ENCODE results near the gene NRF1.

Gene NRF1

DNA sequence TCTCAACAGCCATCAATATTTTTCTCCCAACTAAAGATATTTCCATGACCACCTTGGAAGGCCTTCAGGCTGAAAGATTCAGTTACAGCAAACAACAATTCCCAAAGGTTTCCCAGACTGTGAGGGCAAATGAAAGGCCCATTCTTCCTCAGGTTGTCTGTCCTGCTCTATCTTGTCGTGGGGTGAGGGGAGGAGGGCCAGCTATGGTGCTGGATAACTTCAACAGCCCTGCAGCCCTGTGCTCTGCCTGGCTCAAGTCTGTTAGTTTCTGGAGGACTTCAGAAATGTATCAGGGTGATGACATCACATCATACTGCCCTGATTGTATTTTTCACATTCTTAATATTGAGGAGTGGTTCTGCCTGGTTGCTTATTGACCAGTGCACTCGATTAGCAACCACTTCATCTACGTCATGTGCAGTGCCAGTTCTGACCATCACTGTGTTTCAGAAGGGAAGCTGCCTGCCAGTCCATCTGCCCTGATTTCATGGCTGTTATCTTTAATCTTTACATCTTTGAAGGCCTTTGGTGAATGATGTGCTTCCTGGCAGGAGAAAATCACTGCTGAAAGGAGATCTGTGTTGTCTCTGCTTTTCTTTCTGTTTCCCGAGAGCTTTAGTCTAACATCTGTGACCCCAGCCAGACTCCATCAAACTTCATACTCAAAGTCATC lies 135.5 kb downstream of the NRF1 start:
- in situ Hi-C loops (cut with HindIII; ENCODE audit: low pct_unique_long_range_greater_than_20kb, low sequenced_read_pairs), result no loop called here
- DNase-seq (ENCODE audit: low read depth in 1 of 2, low spot score in 1 of 2), result no peak
- TF ChIP-seq JUND (IDR thresholded peaks at IDR 0.05; ENCODE audit: low read depth), result no peak

DNA sequence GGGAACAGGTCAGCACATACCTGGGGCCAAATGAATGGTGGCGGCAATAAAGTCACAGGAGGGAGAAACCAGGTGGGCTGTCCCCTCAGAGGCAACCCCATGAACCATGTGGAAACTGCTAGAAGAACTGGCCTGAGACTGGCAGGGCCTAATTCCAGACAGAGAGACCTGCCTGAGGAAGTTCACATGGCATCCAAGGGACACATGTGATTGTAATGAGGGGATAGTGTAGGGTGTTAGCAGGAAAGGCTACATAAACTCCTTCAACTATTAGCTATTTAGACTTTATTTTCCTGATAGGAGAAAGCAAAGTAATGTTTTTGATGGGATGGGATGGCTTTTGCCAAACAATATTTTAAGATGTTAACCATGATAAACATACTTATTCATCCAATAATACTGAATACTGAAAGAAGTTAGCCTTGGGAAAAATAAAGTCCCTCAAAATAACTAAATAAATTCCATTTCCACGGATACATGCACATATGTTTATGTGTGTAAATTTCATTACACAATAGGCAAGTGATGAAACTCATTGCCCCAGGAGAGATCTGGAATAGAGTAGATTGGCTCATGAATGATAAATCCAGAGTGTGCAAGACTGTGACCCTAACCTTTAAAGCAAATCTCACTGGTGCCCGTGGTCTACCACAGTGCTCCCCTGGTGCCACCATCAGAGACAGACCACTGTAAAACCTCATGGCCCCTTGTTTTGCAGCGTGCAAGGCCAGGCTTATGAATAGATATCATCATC lies 137.0 kb downstream of the NRF1 start:
- no peak for TF ChIP-seq JUND (IDR thresholded peaks at IDR 0.05; ENCODE audit: low read depth)
- in situ Hi-C loops (cut with HindIII; ENCODE audit: low pct_unique_long_range_greater_than_20kb, low sequenced_read_pairs), result no loop called here
- no peak for DNase-seq (ENCODE audit: low read depth in 1 of 2, low spot score in 1 of 2)

DNA sequence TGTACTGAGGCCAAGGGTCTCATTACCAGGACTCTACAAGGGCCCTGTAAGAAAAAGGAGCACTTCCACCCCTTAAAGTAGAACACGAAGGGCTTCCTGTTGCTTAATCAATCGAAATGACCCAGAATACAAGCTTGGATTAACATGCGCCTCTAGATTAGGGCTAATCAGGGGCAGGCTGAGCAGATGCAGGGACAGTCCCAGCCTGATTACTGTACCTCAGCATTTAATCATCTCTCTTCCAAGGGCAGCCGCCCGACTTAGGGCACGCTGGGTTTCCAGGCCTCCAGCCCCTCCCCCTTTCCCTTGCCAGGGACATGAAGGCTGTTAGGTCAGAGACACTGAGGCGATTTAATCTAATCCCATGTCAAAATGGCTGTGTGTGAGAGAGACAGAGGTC lies 138.6 kb downstream of the NRF1 start:
- in situ Hi-C loops (cut with HindIII; ENCODE audit: low pct_unique_long_range_greater_than_20kb, low sequenced_read_pairs), result no loop called here
- TF ChIP-seq JUND (IDR thresholded peaks at IDR 0.05; ENCODE audit: low read depth), result no peak
- DNase-seq (ENCODE audit: low read depth in 1 of 2, low spot score in 1 of 2), result no peak

DNA sequence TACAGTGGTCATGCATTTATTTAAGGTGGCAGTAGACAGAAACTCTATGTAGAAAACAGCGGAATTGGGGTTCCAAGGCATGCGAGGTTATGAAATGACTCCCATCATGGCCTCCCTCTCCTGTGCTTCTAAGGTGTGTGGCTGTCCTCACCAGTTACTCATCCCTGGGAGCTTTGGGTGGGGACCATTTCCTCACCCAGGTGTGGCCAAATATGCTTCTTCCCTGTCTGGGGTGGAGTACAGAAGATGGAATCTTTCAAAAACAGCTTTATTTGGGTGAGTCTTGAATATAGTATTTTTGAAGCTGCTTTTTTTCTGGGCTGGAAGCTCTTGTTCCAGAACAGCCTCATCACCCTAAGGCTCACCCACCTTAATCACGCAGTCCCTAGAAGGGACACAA lies 139.0 kb downstream of the NRF1 start:
- TF ChIP-seq JUND (IDR thresholded peaks at IDR 0.05; ENCODE audit: low read depth), result no peak
- no peak for DNase-seq (ENCODE audit: low read depth in 1 of 2, low spot score in 1 of 2)
- in situ Hi-C loops (cut with HindIII; ENCODE audit: low pct_unique_long_range_greater_than_20kb, low sequenced_read_pairs), result no loop called here

DNA sequence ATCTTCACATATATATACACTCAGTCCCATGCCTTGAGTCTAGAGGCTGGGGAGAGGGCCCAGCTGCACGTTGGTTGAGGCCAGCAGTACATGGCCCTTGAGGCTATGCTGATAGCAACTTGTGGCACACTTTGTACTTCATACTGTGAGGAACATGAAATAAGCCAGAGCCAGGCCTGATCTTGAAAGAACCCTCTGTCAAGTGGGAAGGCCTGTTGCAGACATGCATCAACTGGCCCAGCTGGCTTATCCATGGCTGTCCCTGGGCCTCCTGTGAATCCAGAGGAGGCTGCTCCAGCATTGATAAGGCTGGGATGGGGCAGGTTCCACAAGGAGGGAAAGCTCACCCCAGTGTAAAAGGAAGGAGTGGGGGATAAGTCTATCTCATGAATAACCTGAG lies 140.4 kb downstream of the NRF1 start:
- no peak for TF ChIP-seq JUND (IDR thresholded peaks at IDR 0.05; ENCODE audit: low read depth)
- in situ Hi-C loops (cut with HindIII; ENCODE audit: low pct_unique_long_range_greater_than_20kb, low sequenced_read_pairs), result no loop called here

DNA sequence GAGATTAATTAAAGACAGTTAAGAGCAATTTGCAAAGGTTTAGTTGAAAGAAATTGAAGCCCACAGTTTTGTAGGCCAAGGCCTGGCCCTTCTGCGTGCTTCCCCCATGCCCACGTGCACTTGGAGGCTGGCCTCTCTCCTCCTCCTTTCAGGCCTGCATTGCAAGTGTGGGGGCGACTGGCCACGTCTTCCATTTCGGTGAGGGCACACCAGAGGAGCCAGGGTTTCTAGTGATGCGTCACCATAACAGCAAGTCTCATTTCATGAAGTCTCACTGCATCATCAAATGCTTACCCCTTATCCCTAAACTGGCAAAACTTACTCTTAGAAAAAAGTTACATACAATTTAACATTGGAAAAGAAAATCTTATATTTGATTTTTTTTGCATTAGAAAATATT lies 141.2 kb downstream of the NRF1 start:
- DNase-seq (ENCODE audit: low read depth in 1 of 2, low spot score in 1 of 2), result no peak
- in situ Hi-C loops (cut with HindIII; ENCODE audit: low pct_unique_long_range_greater_than_20kb, low sequenced_read_pairs), result no loop called here
- no peak for TF ChIP-seq JUND (IDR thresholded peaks at IDR 0.05; ENCODE audit: low read depth)

More for the DNA sequence above, 140.4 kb downstream of the NRF1 start:
- DNase-seq (ENCODE audit: low read depth in 1 of 2, low spot score in 1 of 2), result no peak

DNA sequence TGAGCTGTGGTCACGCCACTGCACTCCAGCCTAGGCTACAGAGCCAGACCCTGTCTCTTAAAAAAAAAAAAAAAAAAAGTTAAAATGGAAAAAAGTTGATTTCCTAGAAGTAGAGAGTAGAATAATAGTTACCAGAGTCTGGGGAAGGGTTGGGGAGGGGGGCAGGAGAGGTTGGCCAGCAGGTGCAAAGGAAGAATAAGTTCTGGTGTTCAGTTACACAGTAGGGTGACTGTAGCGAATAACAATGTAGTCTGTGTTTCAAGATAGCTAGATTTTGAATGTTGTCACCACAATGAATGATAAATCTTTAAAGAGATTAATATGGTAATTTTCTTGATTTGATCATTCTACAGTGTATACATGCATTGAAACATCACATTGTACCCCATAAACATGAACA lies 142.9 kb downstream of the NRF1 start:
- no peak for DNase-seq (ENCODE audit: low read depth in 1 of 2, low spot score in 1 of 2)
- in situ Hi-C loops (cut with HindIII; ENCODE audit: low pct_unique_long_range_greater_than_20kb, low sequenced_read_pairs), result no loop called here
- no peak for TF ChIP-seq JUND (IDR thresholded peaks at IDR 0.05; ENCODE audit: low read depth)

DNA sequence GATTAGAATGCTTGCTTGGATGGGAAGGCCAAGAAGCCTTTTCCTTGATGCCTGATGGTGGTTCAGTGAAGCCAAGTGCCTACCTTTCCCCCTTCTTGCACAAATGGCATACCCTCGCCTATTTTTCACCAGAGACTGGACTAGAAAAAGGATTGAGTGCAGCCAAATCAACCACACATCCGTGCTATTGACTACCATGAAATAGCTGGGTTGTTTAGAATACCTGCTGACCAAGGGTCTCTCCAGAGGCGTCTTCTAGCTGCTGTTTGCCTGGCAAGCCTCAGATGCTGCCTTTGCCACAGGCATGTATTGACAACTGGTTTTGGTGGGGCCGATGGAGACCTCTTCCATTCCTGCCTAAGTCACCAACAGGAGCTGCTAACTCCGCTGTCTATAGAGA lies 146.5 kb downstream of the NRF1 start:
- in situ Hi-C loops (cut with HindIII; ENCODE audit: low pct_unique_long_range_greater_than_20kb, low sequenced_read_pairs), result no loop called here
- TF ChIP-seq JUND (IDR thresholded peaks at IDR 0.05; ENCODE audit: low read depth), result no peak
- no peak for DNase-seq (ENCODE audit: low read depth in 1 of 2, low spot score in 1 of 2)

DNA sequence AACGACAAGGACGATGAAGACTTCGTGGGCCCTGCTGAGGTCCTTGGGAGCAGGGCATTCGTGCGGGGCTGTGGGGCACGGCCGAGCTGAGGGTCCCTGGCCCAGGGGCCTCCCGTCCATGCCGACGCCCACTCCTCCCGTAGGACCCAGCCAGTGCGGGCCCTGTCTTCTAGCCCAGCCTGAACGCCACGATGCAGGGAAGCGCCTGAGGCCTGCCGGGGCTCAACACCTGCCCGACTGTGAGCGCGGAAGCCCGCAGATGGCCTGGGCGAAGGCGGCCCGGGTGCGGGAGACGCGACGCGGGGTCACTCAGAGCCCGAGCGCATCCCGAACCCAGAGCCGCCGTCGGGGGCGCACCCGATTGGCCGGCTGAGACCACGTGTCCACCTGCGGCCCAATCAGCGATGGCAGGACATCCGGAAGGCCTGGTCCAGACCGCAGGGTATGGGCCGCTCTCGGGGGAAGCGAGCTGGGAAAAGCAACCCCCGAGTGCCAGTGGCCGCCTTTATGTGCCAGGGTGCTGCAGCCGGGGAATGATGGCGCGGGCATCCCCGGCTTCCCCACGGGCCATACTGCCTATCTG lies 151.0 kb downstream of the NRF1 start:
- no peak for TF ChIP-seq JUND (IDR thresholded peaks at IDR 0.05; ENCODE audit: low read depth)
- no peak for DNase-seq (ENCODE audit: low read depth in 1 of 2, low spot score in 1 of 2)
- in situ Hi-C loops (cut with HindIII; ENCODE audit: low pct_unique_long_range_greater_than_20kb, low sequenced_read_pairs), result no loop called here

DNA sequence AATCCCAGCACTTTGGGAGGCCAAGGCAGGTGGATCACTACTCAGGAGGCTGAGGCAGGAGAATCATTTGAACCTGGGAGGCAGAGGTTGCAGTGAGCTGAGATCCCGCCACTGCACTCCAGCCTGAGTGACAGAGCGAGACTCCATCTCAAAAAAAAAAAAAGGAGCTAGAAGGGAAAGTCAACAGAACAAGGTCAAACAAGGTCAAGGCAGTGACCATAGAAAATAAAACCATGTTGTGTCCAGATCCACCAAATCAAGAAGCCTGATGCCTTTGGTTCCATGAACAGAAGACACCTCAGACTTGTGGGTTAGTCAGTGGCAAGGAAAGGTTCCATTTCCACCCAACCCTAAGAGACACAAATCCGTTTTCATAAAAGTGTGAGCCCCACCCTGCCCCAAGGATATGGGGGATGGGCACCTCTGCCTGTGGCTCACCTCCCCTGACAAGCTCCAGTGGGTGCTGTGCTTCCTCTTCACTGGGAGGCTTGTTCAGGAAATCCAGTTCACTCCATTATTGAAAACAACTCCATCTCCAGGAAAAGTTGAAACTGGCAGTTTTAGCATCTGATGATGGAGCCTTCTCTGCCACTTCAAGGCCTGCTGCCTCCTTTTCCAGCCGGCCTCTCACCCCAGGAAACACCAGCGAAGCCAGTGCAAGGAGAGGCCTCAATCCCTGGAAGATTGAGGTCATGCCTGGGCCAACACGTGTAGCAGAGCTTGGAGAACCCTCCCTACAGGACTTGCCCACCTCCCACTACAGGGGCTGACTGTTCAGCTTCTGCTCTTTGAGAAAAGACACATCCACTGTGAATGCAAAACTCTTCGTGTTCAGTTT lies 152.9 kb downstream of the NRF1 start:
- no peak for TF ChIP-seq JUND (IDR thresholded peaks at IDR 0.05; ENCODE audit: low read depth)
- no peak for DNase-seq (ENCODE audit: low read depth in 1 of 2, low spot score in 1 of 2)
- in situ Hi-C loops (cut with HindIII; ENCODE audit: low pct_unique_long_range_greater_than_20kb, low sequenced_read_pairs), result no loop called here

DNA sequence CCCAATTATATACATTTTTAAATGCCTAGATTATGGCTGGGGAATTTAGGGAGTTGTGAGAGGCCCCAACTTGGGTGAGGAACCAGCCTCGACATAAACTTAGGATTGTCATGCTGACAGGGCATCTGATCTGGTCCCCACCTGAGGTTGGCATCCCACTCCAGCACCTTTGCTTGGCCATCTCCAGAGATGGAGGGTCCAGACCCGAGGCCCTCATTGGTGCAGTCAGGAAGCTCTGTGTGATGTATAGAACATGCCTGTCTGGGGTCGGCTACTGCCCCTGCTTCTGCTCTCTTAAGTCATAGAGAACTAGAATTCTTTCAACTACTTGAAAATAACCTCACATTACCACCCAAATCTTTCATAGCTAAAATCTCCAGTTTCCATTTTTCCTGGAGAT lies 153.8 kb downstream of the NRF1 start:
- DNase-seq (ENCODE audit: low read depth in 1 of 2, low spot score in 1 of 2), result no peak
- TF ChIP-seq JUND (IDR thresholded peaks at IDR 0.05; ENCODE audit: low read depth), result no peak
- in situ Hi-C loops (cut with HindIII; ENCODE audit: low pct_unique_long_range_greater_than_20kb, low sequenced_read_pairs), result no loop called here

DNA sequence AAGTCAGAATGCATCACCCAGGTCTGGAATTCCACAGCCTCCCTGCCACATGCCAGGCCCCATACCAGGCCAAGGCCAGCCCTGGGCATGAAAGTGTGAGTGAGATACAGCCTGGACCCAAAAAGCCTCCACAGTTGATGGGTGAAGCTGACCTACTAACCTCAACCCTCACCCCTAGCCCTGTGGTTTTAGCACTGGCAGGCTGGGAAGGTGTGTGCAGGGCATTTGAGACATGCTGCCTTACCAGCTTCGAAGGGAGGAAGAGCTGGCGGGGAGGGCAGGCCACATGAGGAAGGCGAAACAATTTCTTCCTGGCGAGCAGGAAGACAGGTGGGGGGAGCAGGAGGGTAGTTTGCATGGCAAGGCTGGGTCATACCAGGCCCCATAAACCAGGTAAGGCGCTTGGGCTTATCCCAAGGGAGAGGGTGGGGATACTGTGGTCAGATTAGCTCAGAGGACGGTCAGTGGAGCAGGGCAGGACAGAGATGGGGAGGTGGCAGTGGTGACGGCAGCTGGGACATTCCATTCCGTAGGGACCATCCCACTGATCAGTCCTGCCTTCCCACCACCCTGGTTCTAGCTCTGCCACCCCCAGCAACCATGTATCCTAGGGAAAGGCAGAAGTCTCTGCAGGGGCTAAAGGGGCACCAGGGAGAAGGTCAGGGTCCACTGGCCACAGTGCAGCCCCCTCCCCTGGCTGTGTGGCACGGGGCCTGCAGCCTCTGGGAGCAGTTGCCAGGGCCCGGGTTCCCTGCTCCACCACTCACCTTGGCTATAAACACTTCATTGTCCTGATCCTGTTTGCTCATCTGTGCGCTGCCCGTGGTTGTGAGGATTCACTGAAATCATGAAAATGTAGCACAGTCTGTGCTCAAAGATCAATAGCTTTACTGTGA lies 155.8 kb downstream of the NRF1 start:
- no peak for TF ChIP-seq JUND (IDR thresholded peaks at IDR 0.05; ENCODE audit: low read depth)
- no peak for DNase-seq (ENCODE audit: low read depth in 1 of 2, low spot score in 1 of 2)
- in situ Hi-C loops (cut with HindIII; ENCODE audit: low pct_unique_long_range_greater_than_20kb, low sequenced_read_pairs), result no loop called here
